Skeletal muscle satellite cell (primary cell): ENCODE measurements around the gene SHPK.

Source experiments
- H3K27me3 ChIP-seq: 2 replicates; pipeline ENCODE4 v1.7.0; 2013; ENCODE audit warnings: low read length; ENCODE audit not compliant: control insufficient read depth, insufficient read depth
- H3K36me3 ChIP-seq: 2 replicates; pipeline ENCODE4 v1.7.0; 2013; ENCODE audit warnings: mild to moderate bottlenecking, control low read depth, low read length; ENCODE audit not compliant: insufficient read depth
- H3K4me1 ChIP-seq: 2 replicates; pipeline ENCODE4 v1.7.0; 2013; ENCODE audit warnings: low read length; ENCODE audit not compliant: control insufficient read depth, insufficient read depth
- H3K4me2 ChIP-seq: 2 replicates; pipeline ENCODE4 v1.7.0; 2013; ENCODE audit warnings: mild to moderate bottlenecking, low read length
- H3K4me3 ChIP-seq: 2 replicates; pipeline ENCODE4 v1.7.0; 2013; ENCODE audit warnings: low read length
- H3K9ac ChIP-seq: 2 replicates; pipeline ENCODE4 v1.7.0; 2013; ENCODE audit warnings: mild to moderate bottlenecking, low read depth, low read length, moderate library complexity
- H3K9me3 ChIP-seq: replicated peaks from 2 replicates; pipeline ENCODE4 v1.7.0; 2013; ENCODE audit warnings: mild to moderate bottlenecking, control low read depth, low read length

SHPK gene

GRCh38 chr17:3658784-3659449 is 22.9 kb upstream of the SHPK start:
- Histone ChIP-seq H3K9ac (peak overlapping the region; percentile 5), H3K9me3 (no peaks in the 10 kb centered on the region), H3K4me3 (no peak overlapping the region), H3K27me3 (no peaks in the 10 kb centered on the region), H3K36me3 (peaks cover 25% of the 10 kb centered on the region), H3K4me2 (peak overlapping the region; percentile 6), H3K4me1 (peaks cover 24% of the 10 kb centered on the region)

GRCh38 chr17:3657874-3658783 is 22.1 kb upstream of the SHPK start:
- H3K4me2 ChIP-seq, result no peak overlapping the region
- H3K9me3 ChIP-seq, result no peaks in the 10 kb centered on the region
- H3K4me1 ChIP-seq, result peaks cover 24% of the 10 kb centered on the region
- no peaks in the 10 kb centered on the region for H3K27me3 ChIP-seq
- H3K4me3 ChIP-seq, result no peak overlapping the region
- H3K36me3 ChIP-seq, result peaks cover 19% of the 10 kb centered on the region
- no peak overlapping the region for H3K9ac ChIP-seq

DNA sequence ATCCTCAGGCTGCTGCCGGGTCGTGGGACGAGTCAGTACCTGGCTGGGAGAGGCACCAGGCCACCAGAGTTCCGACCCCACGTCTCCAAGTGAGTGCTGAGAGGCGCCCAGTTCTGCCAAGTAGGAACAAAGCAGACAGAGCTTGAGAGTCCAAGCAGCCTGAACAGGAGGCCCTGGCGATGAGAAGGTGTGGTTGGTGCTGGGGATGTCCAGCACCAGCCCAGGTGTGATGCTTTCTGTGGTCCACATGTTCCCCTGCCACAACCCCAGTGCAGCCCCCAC is 21.5 kb upstream of the SHPK start:
- peaks cover 15% of the 10 kb centered on the region for H3K36me3 ChIP-seq
- H3K27me3 ChIP-seq, result no peaks in the 10 kb centered on the region
- no peak overlapping the region for H3K4me2 ChIP-seq
- H3K4me1 ChIP-seq, result peaks cover 24% of the 10 kb centered on the region
- H3K9me3 ChIP-seq, result no peaks in the 10 kb centered on the region
- H3K4me3 ChIP-seq, result no peak overlapping the region
- no peak overlapping the region for H3K9ac ChIP-seq

GRCh38 chr17:3656755-3657587 is 20.9 kb upstream of the SHPK start:
- peaks cover 24% of the 10 kb centered on the region for H3K4me1 ChIP-seq
- H3K27me3 ChIP-seq, result no peaks in the 10 kb centered on the region
- H3K4me3 ChIP-seq, result no peak overlapping the region
- no peak overlapping the region for H3K4me2 ChIP-seq
- H3K36me3 ChIP-seq, result peaks cover 11% of the 10 kb centered on the region
- no peak overlapping the region for H3K9ac ChIP-seq
- no peaks in the 10 kb centered on the region for H3K9me3 ChIP-seq

- Histone ChIP-seq H3K9me3 (no peaks in the 10 kb centered on the region), H3K4me3 (no peak overlapping the region), H3K36me3 (peaks cover 6% of the 10 kb centered on the region), H3K4me1 (peaks cover 24% of the 10 kb centered on the region), H3K9ac (no peak overlapping the region), H3K4me2 (no peak overlapping the region), H3K27me3 (no peaks in the 10 kb centered on the region)
Measured at GRCh38 chr17:3656353-3656752, 20.3 kb upstream of the SHPK start.

DNA sequence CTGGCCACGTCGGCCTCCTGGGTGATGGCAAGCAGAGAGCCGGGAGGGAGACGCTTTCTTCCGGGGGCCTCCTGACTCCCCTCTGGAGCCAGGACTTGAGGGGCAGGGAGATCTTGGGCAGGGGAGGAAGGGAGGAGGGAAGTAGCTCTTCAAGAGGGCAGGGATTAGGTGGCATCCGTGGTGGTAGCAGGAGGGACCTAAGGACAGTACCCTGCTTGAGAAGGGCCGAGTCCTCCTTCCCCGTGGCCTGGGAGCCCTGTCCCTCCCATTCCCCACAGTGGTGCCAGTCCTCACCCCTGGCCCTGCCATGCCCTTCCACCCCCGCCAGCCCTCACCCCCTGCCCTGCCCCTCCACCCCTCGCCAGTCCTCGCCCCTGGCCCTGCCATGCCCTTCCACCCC is 19.7 kb upstream of the SHPK start:
- peaks cover 21% of the 10 kb centered on the region for H3K4me1 ChIP-seq
- H3K9ac ChIP-seq, result no peak overlapping the region
- H3K4me2 ChIP-seq, result no peak overlapping the region
- H3K27me3 ChIP-seq, result no peaks in the 10 kb centered on the region
- H3K9me3 ChIP-seq, result no peaks in the 10 kb centered on the region
- H3K4me3 ChIP-seq, result no peak overlapping the region
- H3K36me3 ChIP-seq, result peaks cover under 1% of the 10 kb centered on the region

DNA sequence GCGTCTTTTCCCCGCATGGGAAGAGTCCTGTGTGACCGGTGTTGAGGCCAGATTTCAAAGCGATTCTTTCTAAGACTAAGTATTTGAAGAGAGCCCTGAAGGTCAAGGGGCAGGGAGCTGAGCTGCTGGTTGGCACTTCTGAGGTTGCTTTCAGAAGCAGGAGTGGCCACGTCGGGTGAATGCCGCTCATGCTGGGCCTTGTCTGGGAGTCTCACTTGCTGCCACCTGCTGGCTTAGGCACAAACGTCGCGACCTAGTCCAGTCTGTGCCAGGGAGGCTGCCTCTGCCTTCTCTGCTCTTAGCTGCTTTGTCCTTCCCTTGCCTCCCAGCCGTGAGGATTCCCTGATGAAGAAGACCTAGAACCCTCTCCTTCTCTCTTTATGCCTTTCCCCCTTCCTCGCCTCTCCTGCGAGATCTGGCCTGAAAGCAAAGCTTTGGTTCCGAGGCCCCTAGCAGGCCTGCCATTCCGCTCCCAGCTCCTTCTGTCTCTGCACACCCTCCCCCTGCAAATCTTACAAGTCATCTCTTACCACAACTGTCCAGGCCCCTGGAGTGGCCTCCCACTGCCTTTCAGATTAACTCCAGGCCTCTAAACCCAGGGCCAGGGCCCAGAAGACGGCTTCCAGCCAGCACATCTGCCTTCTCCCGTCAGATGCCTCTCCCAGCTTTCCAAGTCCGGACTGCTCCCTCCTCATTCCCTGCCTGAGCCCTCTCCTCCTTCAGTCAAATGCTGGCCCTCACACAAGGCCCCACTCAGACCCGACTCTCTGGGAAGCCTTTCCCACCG is 11.9 kb upstream of the SHPK start:
- no peaks in the 10 kb centered on the region for H3K36me3 ChIP-seq
- H3K4me2 ChIP-seq, result no peak overlapping the region
- H3K4me3 ChIP-seq, result no peak overlapping the region
- H3K4me1 ChIP-seq, result no peaks in the 10 kb centered on the region
- no peaks in the 10 kb centered on the region for H3K9me3 ChIP-seq
- H3K9ac ChIP-seq, result no peak overlapping the region
- H3K27me3 ChIP-seq, result no peaks in the 10 kb centered on the region

- H3K4me2 ChIP-seq, result no peak overlapping the region
- no peak overlapping the region for H3K9ac ChIP-seq
- H3K9me3 ChIP-seq, result no peaks in the 10 kb centered on the region
- H3K27me3 ChIP-seq, result no peaks in the 10 kb centered on the region
- no peaks in the 10 kb centered on the region for H3K36me3 ChIP-seq
- no peaks in the 10 kb centered on the region for H3K4me1 ChIP-seq
- no peak overlapping the region for H3K4me3 ChIP-seq
Measured at GRCh38 chr17:3647251-3647650, 11.2 kb upstream of the SHPK start.

- Histone ChIP-seq H3K4me1 (no peaks in the 10 kb centered on the region), H3K36me3 (peaks cover 4% of the 10 kb centered on the region), H3K27me3 (no peaks in the 10 kb centered on the region), H3K4me3 (no peak overlapping the region), H3K9me3 (no peaks in the 10 kb centered on the region), H3K4me2 (no peak overlapping the region), H3K9ac (no peak overlapping the region)
Measured at GRCh38 chr17:3645310-3645709, 9.3 kb upstream of the SHPK start.

GRCh38 chr17:3643889-3644349 is 7.9 kb upstream of the SHPK start:
- Histone ChIP-seq H3K27me3 (no peaks in the 10 kb centered on the region), H3K9me3 (no peaks in the 10 kb centered on the region), H3K4me3 (no peak overlapping the region), H3K9ac (no peak overlapping the region), H3K4me1 (no peaks in the 10 kb centered on the region), H3K4me2 (no peak overlapping the region), H3K36me3 (peaks cover 4% of the 10 kb centered on the region)
